DMS53 (cell line): Measurements from ENCODE around the gene GNRHR.
"Not testable (repeated sequence)": the region's sequence is repeated elsewhere in the genome, so short reads cannot be mapped to it uniquely, and the experiment has no call there.

Source experiments
- DNase-seq: peaks from one replicate; lab custom pipeline; 2025; lab: John Stamatoyannopoulos, UW

Gene GNRHR

GRCh38 chr4:67754288-67754687 is at the start of gene GNRHR:
Gene GNRHR (minus strand): TSS chr4:67754388. CDS start chr4:67754335, 53 bp downstream.
- DNase-seq = no peak

GRCh38 chr4:67796810-67797209 is 42.6 kb upstream of the GNRHR start:
- DNase-seq = no peak

- no peak for DNase-seq
Observed at GRCh38 chr4:67790721-67791120, 36.5 kb upstream of the GNRHR start.

GRCh38 chr4:67787311-67787710 is 33.1 kb upstream of the GNRHR start:
- no peak for DNase-seq

DNA sequence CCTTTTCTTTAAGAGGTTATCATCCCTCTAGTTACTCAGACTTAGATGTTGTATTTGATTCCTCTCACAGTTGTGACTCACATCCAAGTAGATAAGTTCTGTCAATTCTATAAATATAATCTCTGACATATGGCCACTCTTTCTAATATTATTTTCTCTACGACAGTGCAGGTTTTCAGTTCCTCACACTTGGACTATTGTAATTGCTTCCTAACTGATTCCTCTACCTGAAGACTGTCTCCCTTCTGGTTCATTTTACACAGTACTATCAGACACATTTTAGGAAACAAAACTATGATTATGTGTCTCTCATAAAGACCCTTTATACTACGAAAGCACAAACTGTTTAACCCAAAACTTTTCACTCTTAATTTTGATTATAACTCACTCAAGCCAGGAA is 31.3 kb upstream of the GNRHR start:
- no peak for DNase-seq

GRCh38 chr4:67779631-67780030 is 25.4 kb upstream of the GNRHR start:
- no peak for DNase-seq

DNA sequence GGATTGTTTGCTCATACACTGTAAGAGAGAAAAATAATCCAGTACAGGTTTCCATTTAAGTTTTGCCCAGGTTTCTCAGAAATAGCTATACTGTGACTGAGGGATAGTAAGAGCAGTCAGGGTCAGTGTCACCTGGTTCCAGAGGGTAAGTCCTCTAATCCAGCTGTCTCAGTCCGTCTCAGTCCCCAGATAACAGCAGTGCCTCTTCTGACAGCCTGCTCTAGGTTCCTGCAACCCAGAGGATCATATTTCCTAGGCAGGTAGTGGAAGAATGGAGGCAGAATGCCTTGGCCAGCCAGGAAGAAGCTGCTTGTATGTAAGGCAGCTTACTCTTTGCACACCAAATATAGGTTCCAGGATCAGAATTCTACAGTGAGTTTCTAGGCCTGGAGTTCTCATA is 22.6 kb upstream of the GNRHR start:
- peak; percentile 33 for DNase-seq

DNA sequence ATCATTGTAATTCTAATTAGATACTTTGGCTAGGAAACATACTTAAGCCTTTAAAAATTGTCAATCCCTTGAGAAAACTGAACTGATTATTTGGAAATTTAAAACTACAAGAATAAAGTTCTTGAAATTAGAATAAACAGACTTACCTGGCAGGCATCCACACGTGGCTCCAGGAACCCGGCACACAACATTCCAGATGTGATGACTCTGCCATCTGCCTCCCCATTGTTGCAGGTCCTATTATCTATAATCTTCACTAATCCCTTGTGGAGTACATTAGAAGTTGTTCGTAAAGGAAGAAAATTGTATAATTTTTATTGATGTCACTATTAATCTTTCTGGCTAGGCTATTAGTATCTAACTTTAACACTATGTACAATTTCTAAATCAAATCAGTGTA is 16.2 kb upstream of the GNRHR start:
- peak; percentile 54 for DNase-seq

DNA sequence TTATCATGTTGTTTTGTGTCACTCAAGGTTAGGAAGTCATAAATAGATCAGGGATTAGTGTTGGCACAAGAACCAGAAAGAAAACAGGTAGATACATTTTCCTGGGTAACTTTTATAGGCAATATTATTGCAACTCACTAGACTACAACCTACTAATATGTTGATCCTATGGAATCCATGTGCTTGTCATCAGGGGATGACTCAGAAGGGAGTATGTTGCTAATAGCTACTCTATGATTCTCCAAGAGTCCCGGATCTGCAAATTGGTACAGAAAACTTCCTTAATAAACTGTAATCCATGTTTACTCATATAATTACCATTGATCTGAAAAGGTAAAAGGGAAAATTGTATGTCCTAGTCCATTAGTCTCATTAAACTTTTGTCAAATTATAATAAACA is 11.7 kb upstream of the GNRHR start:
- no peak for DNase-seq

DNA sequence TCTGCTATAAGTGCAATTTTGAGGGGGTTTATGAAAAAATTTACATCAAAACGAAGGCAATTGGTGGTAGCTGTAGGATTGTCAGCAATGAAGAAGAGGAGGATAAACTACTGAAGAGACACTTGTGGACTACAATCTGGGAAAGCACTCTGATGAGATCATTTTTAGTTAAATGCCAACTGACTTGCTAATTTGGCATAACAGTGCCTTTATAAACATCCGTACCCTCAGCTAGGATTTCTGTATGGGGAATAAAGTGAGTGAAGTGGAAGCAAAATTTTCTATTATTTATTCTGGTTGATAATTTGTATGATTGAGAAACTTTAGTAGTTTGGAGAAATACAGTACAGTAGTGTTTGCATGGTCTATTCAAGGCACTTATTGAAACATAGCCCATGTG is 11.2 kb upstream of the GNRHR start:
- DNase-seq = peak; percentile 48

DNA sequence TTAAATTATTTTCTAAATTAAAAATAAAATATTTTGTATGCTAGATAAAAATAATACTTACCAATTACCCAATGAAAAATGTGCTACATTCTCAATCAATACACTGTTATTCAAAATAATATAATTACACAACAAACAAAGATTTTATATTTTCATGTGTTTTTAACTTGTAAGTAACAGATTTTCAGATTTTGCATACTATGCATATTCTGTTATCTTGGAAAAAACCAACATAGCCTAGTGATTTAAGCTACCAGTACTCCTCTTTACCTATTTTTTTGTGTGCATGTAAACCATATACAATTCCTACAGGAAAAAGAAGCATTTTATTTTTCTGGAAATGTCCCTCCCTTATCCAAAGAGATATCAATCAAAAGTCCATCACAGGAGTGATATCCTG is 10.0 kb upstream of the GNRHR start:
- no peak for DNase-seq

- no peak for DNase-seq
Observed at GRCh38 chr4:67762086-67762485, 7.9 kb upstream of the GNRHR start.

DNA sequence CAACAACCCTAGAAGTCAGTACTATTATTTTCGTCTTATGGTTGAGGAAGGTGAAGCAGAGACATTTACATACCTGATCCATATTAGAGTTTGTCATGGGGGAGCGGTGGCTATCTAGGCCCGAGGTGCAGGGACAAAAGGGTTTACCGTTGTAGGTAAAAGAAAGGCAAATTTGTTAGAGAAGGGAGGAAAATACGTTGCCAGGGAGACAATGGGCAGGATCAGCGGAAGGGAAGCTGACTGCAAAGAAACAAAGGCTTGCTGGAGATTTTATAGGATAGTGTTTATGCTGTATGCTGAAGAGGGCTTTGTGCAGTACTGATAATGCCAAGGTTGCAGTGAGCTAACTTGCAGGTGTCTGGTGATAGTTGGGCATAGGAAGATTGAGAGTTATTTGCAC is 2.8 kb upstream of the GNRHR start:
- not testable (repeated sequence) for DNase-seq

DNA sequence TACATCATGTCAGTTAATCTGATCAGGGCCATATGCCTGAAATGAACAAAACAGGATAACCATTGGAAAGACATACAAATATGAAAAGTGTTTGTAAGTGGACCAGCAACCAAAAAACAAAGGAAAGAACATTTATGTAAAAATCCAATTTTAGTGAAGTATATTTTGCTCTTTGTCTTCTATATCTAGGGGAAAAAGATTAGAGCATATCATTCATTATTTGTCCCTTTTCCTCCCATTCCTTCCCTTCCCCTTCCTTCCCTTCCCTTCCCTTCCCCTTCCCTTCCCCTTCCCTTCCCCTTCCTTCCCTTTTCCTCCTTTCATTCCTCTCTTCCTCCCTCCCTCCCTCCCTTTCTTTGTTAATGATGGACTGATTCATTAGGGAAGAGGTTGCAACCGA is 1.8 kb upstream of the GNRHR start:
- DNase-seq = no peak

DNA sequence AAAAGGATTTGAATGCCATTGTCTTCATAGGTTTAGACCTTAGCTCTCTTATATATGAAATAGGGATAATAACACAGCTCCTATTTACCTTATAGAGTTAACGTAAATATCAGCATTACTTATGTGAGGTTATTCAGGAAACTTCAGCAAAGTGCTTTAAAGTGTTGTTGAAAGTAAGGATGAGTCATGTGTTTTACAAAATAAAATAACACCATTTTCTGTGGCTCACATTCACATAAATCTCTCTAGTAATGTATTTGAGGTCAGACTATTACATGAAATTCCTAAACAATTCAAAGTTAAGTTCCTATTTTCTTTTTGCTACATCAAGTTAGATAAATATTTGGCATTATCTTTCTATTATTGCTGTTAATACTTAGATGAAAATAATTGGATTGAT is 2.9 kb downstream of the GNRHR start:
- DNase-seq = no peak

- no peak for DNase-seq
Observed at GRCh38 chr4:67750691-67751090, 3.5 kb downstream of the GNRHR start.

GRCh38 chr4:67749286-67749685 is 4.9 kb downstream of the GNRHR start:
- no peak for DNase-seq

DNA sequence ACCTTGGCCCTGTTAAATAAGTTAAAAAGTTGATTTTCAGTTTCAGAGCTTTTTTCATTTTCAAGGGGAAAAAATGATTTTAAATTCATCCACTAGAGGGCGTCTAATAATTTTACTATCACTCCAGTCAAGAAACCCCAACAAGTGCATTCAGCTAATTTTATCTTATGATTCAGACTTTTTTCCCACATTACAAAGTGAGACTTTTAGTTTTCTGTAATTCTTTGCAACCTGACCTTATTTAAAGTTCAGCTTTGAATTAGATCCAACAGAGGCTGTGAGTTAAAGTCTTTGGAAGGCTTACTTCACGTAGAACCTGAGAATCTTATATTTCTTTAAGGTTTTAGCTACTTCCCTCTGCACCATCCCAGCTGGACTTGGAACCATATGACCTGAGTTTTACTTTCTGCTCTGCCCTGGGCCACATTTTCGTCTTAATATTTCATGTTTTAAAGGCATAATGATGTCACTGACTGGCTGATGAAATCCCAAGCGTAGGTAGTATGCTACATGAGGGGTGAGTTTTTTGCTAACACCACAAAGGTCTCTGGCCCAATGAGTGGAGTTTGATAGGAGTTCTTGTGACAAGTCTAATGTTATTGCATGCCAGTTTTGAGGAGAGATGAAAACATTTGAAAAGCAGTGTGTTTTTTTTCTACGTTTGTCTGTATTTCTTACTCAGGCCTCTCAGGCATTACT is 7.2 kb downstream of the GNRHR start:
- peak; percentile 51 for DNase-seq

DNA sequence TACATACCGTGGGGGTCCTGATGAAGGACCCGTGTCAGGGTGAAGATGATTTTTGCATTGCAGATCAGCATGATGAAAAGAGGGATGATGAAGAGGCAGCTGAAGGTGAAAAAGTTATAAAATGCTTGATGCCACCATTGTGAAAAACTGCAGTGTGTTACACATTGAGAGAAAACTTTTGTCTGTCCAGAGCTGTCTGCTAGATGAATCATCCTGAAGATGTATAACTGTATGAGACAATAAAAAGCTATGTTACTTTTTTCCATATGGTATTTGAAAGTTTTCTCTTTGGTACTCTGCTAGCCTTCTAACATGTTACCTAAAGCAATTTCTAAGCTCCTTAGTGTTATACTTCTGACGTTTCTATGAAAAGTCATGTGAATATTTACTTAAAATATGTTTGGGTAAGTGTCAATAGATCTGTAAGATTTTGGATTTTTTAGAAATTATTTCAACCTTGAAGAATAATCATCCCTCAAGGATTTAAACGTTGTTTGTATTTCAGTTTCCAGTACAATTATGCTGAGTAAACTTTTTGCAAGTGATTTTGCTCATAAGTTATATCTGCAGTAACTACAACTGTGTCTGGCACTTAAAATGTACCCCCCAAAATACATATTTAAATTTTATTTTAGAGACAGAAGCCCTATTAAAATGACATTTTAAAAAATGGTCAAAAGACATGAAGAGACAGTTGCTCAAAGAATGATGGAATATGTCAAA is 9.5 kb downstream of the GNRHR start:
- no peak for DNase-seq

- DNase-seq = no peak
Observed at GRCh38 chr4:67743194-67743593, 11.0 kb downstream of the GNRHR start.

DNA sequence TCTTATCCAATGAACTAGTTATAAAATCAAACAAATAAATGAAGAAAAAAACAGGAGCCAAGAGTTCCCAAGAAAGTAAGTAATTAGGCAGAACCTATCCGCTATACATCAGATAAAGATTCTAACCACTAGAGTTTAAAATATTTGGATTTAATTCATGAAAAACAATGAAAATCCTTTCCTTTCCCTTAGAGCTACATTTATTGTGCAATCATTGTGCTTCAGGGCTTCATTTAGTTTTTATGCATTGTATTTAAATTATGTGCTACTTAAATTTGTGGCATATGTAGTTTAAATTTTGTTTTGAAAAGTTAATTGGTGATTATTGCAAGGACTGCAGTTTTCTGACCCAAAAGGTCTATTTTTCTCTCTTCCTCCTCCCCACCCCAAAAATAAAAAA is 17.9 kb downstream of the GNRHR start:
- no peak for DNase-seq

- no peak for DNase-seq
Observed at GRCh38 chr4:67735325-67735724, 18.9 kb downstream of the GNRHR start.

- DNase-seq = not testable (repeated sequence)
Observed at GRCh38 chr4:67730511-67730910, 23.7 kb downstream of the GNRHR start.
